Measurements from ENCODE around the gene ACOX2.

Gene ACOX2

DNA sequence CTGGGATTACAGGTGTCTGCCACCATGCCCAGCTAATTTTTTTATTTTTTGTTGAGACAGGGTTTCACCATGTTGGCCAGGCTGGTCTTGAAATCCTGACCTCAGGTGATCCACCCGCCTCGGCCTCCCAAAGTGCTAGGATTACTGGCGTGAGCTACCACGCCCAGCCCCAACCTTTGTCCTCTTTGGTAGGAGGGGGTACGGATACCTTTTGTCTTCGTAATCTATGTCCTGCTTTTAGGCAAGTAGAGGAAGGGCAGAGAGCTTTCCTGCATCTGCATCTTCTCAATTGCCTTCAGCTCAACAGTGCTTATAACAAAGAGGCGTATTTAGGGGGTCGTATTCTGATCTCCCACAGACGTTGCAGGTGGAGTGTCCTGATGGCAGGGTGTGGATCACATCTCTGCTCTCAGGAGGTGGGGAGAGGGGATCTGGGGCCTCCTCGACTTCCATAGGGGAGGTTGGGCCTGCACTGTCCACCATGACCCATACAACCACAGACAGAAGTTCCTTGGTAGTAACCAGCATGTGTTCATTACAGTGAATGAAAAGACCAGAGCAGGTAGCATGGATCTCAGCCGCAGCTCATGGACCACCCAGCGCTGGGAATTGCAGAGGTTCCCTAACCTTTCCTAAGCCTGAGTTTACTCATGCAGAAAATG, 66.5 kb downstream of the ACOX2 start:
- no peak for DNase-seq

DNA sequence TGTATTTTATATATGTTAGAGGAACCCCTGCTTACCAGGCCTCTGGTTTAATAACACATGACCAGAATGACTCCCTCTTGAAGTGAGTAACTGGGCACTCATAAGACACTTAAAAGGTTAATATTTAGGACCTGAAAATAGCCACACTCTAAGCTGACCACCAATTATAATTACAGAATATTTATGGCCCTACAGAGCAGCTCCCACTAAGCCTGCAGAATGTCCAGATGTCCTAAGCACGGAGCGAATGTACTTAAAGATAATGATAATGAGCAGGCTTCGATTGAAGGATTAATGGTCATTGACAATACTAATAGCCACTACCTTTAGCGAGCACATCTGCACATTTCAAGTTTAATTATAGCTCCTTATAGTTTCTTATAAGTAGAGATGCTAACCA, 67.9 kb downstream of the ACOX2 start:
- DNase-seq: no peak

DNA sequence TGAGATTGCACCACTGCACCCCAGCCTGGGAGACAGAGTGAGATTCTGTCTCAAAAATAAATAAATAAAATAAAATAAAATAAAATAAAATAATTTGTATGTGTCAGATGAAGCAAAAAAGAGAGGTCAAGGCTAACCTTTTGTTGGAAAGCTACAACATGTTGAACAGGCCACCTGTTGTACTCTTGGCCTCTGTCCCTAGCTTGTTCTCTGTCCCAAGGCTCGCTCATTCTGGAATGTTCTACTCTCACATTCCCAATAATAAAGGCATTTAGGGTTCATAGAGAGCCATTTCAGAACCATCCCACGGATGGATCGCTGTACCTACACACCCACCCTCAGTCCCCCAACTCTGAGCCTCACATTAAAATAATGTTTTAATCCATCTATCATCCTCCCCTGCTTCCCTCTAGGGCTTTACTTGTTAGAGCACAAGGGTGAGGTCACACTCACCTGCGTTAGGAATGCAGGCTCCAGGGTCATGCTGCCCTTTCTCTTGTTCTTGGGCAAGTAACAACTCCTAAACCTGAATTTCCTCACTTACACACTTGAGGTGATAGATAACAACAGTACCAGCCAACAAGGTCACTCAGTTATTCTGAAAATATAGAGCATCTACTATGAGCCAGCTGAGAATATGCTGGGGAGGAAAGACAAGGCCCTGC, 70.0 kb downstream of the ACOX2 start:
- no peak for DNase-seq

DNA sequence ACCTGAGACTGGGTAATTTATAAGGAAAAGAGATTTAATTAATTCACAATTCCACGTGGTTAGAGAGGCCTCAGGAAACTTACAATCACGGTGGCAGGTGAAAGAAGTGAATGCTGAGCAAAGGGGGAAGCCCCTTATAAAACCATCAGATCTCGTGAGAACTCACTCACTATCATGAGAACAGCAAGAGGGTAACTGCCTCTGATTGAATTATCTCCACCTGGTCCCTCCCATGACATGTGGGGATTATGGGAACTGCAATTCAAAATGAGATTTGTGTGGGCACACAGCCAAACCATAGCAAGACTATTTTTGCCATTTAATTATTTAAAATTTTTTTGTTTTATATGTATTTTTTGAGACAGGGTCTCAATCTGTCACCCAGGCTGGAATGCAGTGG, 72.1 kb downstream of the ACOX2 start:
- DNase-seq: no peak

DNA sequence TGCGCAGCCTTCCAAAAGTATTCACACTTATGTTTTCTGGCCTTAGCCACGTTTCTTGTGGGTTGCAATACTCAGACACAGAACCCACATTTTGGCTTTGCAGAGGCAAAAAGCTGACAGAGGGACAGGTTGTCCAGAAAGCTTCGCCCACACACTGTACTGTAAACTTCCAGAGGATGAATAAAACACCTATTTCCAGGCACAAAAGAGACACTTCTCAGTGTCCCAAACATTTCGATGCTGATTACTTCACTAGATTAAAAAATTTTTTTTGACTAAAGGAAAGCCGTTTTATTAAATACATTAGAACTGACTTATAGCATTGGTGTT, 73.1 kb downstream of the ACOX2 start:
- DNase-seq: no peak

DNA sequence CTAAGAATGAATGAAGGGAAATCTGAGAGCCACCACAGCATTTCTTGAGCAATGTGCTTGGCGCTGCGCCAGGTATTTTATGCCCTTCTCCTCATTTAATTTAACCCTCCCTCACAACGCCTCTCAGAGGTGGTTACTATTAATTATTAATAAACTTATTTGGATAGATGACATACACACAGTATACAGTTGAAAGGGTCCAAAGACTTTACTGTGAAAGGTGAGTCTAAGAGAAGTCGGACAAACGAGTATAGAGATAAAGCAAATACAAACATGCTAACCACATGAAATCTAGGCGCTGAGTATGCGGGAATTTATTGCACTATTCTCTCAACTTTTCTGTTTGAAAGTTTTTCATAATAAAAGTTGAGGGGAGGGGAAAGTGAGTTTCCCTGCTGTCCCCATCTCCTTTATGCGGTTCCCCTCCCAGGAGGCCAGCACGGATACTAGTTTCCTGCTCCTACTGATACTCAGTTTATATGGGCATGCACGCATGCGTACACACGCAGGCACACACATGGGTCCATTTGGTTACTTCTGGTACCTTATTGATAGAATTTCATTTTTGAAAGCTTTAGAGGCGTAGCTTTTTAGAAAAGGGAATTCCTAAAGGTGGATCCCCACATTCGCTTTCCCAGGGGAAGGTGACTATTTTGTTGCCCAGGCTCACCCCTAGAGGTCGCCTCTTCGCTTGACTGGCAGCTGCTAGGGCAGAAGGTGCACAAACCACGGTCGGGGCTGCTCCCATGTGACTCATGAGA, 73.6 kb downstream of the ACOX2 start:
- peak; percentile 75 for DNase-seq

DNA sequence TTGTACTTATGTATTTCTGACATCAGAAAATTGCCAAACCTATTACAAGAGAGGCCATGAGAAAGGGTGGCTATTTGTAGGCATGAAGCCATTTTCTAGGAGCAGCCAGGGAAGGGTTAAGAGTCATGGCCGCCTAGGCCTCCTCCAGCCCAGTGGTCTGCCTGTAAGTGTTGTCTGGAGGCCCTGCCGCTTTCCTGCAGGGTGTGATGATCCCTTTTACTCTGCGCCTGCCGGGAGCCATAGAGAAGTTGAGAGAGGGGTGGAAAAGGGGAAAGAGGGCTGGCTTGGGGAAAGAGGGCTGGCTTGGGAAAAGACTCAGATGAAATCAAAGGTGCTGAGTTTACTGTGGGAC, 74.2 kb downstream of the ACOX2 start:
- no peak for DNase-seq

DNA sequence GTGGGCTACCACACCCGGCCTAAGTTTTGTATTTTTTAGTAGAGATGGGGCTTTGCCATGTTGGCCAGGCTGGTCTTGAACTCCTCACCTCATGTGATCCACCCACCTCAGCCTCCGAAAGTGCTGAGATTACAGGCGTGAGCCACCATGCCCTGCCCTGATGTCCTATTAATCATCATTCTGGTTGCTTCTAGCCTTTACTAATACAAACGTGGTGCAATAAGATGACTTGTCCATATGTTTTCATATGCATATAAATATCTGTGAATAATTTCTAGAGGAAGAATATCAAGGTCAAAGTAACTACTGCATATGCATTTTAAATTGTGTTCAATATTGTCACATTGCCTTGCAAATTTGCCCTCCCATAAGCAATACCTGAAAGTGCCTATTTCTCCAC, 77.8 kb downstream of the ACOX2 start:
- no peak for DNase-seq

All from activated naive CD4-positive, alpha-beta T cell treated with anti-CD3 and anti-CD28 coated beads, Interleukin-2, amount 50 U/mL, for 16 hours (primary cell).